ENCODE data around the gene ACP5.
"Not testable (repeated sequence)": the region's sequence is repeated elsewhere in the genome, so short reads cannot be mapped to it uniquely, and the experiment has no call there.

ACP5 gene

DNA sequence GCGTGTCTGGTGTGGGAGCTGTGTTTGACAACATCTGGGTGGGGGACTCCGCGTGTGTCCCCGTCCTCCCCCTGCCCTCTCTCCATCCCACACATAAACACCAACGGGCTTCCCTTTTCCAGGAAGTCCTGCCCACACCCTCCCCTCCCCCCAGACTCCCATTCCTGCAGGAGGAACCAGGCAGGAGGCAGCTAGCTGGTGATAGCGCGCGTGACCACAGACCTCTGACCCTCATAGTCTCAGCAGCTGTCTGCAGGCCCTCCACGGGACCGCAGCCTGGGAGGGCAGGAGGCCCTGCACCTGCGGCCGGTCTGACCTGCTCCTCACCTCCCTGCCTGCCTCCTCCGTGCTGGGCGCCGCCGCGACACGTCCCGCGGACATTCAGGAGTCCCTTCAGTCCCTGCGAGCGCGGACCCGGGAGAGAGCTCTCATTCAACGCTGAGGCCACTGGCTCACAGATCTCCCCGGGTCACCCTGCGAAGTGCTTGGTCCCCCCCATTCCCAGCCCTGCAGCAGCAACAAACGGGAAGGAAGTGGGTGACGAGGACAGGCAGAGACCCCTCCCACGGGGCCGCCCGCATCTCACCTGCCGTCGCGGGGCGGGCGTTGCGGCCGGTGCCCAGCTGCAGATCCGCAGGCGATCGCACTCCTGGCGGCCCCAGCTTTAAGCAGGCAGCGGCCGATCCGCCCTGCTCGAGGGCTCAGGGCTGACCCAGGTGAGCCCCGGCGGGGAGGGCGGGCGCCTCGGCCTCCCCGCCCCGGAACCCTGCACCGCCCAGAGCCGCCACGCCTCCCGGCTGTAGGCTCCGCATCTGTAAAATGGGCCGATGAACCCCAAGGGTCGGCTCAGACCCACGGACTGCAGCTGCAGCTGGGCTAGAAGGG, 1.1 kb upstream of the ACP5 start:
- DNase-seq (ENCODE audit: low read depth in 2 of 2) = no peak

DNA sequence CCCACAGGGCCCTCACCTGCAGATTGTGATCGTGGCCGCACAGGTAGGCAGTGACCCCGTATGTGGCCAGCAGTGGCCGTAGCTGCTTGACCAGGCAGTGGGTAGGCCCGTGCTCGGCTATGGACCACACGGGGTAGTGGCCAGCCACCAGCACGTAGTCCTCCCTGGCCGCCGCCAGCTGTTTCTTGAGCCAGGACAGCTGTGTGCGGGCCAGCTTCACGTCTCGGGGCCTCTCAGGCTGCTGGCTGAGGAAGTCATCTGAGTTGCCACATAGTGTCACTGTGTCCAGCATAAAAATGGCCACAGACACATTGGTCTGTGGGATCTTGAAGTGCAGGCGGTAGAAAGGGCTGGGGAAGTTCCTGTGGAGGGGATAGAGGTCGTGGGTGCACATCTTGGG, 1.2 kb downstream of the ACP5 start:
- no peak for DNase-seq (ENCODE audit: low read depth in 2 of 2)

DNA sequence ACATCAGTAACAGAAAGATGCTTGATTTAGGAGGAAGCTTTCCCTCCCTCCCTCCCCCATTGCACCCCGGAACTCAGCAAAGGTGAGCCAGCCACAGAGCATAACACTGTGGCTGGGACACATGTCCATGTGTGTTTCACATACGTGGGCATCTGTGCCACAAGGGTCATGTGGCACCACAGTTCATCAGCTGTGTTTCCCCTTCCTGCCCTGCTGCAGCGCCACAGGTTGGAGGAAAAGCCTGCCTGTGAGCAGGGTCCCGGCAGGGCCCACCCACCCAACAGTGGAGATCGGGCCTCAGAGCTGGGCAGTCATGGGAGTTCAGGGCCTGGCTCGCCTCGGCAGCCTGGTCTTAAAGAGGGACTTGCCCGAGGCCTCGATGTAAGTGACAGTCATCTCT, 2.8 kb downstream of the ACP5 start:
- no peak for DNase-seq (ENCODE audit: low read depth in 2 of 2)

DNA sequence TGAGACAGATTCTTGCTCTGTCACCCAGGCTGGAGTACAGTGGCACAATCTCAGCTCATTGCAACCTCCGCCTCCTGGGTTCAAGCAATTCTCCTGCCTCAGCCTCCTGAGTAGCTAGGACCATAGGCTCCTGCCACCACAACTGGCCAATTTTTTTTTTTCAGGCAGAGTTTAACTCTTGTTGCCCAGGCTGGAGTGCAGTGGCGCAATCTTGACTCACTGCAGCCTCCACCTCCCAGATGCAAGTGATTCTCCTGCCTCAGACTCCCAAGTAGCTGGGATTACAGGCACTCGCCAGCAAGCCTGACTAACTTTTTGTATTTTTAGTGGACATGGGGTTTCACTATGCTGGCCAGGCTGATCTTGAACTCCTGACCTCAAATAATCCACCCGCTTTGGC, 3.7 kb downstream of the ACP5 start:
- not testable (repeated sequence) for DNase-seq (ENCODE audit: low read depth in 2 of 2)

DNA sequence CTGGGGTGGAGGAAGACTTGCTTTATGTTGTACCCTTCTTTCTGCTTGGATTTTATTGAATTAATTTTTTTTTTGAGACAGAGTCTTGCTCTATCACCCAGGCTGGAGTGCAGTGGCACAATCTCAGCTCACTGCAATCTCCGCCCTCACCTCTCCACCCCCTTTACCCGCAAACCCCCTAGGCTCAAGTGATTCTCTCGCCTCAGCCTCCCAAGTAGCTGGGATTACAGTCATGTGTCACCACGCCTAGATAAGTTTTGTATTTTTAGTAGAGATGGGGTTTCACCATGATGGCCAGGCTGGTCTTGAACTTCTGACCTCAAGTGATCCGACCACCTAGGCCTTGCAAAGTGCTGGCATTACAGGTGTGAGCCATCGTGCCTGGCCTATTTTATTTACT, 4.1 kb downstream of the ACP5 start:
- not testable (repeated sequence) for DNase-seq (ENCODE audit: low read depth in 2 of 2)

DNA sequence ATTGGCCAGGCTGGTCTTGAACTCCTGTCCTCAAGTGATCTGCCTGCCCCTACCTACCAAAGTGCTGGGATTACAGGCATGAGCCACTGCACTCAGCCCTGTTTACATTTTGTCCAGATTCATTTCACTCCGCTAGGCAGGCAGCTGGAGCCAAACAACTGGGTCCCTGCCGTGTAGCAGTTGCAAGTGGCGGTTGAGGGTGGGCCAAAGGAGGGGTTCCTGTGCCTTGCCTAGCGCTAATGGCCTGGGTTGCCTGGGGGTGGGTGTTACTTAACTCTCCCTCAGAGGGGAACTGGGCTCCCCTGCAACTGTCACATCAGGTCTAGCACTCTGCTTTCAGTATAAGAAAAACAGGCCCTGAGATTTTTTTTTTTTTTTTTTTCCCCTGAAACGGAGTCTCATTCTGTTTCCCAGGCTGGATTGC, 7.4 kb downstream of the ACP5 start:
- no peak for DNase-seq (ENCODE audit: low read depth in 2 of 2)

DNA sequence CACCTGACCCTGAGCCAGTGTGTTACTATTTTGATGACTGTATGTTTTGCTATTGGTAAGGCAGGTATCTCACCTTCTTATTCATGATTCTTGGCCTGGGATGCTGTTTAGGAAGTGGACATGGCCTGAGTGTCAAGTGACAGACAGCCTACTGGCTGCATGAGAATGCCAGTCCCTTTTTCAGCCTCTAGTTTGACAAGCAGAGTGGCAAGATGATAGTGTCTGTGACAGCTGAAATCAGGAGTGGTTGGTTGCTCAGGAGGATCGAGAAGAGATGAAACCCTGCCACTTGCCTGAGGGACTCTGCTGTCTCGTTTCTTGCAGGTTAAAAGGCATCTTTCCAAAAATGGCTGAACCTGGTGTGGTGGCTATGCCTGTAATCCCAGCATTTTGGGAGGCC, 11.3 kb downstream of the ACP5 start:
- DNase-seq (ENCODE audit: low read depth in 2 of 2) = no peak

DNA sequence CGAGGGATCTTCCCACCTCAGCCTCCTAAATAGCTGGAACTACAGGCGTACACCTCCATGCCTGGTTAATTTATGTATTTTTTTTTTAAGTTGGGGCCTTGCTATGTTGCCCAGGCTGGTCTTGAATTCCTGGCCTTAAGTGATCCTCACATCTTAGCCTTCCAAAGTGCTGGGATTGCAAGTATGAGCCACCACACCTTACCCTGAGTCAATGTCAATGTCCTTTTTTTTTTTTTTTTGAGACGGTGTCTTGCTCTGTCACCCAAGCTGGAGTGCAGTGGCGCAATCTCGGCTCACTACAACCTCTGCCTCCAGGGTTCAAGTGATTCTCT, 11.8 kb downstream of the ACP5 start:
- DNase-seq (ENCODE audit: low read depth in 2 of 2) = not testable (repeated sequence)

DNA sequence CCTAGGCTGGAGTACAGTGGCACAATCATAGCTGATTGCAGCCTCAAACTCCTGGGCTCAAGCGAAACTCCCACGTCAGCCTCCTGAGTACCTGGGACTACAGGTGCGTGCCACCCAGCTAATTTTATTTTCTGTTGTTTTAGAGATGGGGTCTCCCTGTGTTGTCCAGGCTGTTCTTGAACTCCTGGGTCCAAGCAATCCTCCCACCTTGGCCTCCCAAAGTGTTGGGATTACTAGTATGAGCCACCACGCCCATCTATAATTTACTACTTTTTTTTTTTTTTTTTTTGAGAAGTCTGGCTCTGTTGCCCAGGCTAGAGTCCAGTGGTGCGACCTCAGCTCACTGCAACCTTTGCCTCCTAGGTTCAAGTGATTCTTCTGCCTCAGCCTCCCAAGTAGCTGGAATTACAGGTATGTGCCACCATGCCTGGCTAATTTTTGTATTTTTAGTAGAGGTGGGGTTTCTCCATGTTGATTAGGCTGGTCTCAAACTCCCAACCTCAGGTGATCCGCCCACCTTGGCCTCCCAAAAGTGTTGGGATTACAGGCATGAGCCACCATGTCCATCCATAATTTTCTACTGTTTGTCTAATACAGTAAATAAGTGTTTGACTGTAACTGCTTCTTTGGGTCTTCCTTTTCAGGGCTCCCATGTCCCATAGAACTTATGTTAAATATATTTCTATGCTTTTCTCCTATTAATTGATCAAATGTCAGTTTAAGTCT, 13.2 kb downstream of the ACP5 start:
- not testable (repeated sequence) for DNase-seq (ENCODE audit: low read depth in 2 of 2)

DNA sequence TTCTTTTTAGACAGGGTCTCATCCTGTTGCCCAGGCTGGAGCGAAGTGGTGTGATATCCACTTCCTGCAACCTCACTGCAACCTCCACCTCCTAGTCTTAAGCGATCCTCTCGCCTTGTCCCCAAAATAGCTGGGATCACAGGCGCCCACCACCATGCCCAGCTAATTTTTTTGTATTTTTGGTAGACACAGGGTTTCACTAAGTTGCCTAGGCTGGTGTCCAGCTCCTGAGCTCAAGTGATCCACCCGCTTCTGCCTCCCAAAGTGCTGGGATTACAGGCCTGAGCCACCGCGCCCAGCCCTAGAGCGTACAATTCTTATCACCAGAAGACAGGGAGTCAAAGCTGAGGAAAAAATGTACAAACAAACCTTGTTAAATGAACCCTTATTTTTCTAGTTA, 13.9 kb downstream of the ACP5 start:
- DNase-seq (ENCODE audit: low read depth in 2 of 2) = no peak

DNA sequence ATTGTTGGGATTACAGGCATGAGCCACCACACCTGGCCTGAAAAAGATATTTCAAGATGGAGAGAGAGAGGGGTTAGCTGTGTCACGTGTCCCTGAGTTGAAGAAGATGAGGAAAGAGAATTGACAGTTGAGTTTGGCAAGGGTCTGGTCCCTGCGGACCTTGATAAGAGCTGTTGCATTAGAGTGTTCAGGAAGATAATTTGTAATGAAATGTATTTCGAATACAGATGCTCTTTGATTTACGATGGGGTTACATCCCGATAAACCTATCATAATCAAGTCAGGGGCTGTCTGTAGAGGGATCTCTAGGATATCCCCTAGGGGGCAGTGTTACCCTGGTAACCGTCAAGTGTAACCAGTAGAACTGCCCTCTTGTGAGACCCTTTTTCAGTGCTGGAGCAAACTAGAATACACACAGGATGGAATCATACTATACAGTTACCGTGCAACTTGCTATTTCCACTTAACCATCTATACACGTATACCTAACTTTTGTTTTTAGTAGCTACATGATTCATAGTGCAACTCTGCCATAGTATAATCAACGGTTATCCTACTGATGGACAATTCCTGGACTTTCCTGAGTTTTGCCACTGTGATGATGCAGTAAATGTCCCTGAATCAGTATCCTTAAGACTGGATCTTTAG, 16.9 kb downstream of the ACP5 start:
- DNase-seq (ENCODE audit: low read depth in 2 of 2) = peak in 1 of 2 donors; percentile 59

DNA sequence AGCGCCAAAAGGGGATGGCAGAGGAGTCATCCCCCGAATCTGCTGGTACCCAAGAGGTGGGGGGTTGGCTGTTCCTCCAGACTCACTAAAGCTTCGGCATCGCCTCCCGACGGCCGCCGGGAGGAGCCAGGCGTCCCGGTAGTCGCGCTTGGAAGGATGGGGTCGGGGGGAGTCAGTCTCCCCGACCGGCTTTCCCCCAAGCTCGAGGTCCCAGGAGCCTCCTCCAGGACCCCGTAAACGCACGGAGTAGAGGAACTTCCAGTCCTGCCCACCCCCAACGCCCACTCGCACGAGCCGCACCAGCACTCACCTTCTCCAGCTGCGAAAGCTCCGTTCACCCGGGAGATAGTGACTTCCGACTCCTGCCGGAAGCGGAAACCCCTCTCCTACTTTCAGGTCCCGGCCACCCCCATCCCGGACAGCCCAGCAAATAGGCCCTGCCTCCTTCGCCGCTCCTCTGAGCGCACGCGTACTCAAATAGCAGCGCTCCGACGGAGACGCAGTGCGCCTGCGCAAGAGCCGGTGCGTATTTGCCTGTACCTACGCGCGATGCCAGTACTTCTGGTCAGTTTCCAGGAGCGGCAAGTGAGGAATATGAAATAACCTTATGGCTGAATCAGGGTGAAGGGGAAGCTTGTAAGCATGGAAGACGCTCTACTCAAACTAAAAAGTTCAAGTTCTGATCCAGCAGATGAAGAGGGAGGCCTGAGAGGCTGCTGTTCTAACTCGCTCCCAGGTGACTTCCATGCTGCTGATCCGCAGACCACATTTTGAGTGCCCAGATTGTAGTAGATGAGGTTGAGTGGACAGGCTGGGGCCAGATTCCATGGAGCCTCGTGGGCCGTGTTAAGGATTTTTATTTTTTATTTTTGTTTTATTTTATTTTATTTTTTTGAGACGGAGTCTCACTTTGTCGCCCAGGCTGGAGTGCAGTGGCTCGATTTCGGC, 18.3 kb downstream of the ACP5 start, which contains the start of gene ELOF1:
Gene ELOF1, minus strand, starts transcription at position 350 of the 948 bp plus-strand sequence. CDS start 4,883 bp downstream, outside the sequence.
- peak; percentile 95 to 97 for DNase-seq (ENCODE audit: low read depth in 2 of 2)

DNA sequence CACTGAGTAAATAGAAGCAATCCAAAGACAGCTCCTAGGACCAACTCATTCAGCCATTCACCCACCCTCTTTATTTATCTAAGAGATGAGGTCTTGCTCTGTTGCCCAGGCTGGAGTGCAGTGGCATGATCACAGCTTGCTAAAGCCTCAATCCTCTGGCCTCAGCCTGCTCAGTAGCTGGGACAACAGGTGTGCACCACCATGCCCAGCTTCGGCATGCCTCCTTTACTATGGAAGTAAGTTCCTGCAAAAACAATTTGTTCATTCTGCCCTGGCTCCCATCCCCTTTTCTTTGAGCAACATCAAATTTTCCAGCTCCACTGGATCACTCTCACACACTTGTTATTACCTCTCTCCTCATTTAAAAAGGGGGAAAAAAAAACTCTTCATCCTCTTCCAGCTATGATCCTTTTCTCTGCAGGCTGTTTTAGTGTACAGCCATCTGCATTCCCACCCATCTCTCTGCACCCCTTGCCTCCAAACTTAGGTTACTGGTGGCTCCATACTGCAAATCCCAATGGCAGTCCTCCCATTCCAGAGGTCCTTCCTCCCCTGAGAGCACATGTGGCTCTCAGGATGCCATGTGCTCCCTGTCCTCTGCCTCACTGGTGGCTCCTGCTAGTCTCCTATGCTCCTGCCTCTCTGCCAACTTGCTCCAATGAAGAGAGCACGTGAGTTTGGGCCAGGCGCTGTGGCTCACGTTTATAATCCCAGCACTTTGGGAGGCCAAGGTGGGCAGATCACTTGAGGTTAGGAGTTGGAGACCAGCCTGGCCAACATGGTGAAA, 20.6 kb downstream of the ACP5 start:
- no peak for DNase-seq (ENCODE audit: low read depth in 2 of 2)

DNA sequence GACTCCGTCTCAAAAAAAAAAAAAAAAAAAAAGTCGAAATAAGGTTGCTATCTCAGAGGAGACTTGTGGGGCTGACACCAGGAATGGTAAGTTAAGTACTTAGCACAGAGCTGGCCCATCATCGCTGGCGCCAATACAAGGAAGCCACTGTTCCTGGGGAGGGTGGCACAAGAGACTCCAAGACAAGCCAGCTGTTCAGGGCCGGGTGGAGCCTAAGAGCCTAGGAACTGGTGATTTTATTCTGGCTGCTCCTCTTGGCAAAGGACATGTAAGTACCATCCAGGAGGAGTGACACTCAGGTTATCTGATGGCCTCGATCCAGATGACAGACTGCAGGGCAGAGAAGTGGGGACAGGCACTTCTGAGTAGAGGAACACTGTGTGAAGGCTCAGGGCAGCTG, 22.2 kb downstream of the ACP5 start:
- DNase-seq (ENCODE audit: low read depth in 2 of 2) = no peak

DNA sequence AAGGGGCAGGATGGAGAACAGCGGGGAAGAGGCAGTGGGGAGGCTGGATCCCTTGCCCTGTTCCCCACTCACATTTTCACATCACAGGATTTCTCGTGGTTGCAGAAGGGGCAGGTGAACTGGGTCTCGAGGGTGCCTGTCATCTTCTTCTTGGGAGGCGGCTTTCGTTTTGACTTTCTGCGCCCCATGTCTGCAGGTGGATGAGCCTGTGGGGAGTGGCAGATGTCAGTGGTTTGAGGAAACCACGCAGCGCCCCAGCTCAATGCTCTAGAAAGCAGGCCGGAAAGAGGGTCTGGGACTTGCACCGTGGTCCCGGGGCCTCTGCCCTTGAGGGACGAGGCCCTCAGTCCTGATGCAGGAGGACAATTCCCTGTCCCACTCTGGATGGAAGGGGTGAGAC, 23.3 kb downstream of the ACP5 start:
- DNase-seq (ENCODE audit: low read depth in 2 of 2) = no peak

DNA sequence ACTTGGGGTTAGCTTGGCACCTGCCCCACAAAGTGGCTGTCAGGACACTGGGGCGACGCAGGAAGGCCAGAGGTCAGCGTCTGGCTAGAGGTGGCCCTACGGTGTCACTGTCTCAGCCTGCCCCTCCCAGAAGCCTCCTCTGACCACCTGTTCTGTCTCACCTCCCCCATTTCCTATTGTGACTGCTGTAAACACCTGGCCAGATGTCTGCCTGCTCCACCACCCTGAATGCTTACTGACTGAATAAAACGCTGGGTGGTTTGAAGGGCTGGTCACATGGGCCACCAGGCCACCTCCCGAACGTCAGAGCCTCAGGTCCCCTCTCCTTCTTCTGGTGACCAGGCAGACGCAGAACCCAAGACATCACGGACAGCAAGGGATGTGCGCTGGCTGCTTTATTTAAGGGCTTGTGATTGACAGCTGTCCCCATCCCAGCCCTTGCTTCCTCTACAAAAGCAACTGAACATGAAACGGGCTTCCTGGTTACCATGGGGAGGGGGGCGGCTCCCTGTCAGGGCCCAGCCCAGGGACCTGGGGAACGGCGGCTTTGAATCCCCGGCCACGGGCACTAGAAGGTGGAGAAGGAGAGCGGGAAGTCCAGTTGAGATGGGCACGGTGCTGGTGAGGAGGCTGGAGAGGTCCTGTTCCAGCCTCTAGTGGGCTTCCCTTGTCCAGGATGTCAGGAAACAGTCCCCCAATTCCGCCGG, 24.6 kb downstream of the ACP5 start:
- no peak for DNase-seq (ENCODE audit: low read depth in 2 of 2)

DNA sequence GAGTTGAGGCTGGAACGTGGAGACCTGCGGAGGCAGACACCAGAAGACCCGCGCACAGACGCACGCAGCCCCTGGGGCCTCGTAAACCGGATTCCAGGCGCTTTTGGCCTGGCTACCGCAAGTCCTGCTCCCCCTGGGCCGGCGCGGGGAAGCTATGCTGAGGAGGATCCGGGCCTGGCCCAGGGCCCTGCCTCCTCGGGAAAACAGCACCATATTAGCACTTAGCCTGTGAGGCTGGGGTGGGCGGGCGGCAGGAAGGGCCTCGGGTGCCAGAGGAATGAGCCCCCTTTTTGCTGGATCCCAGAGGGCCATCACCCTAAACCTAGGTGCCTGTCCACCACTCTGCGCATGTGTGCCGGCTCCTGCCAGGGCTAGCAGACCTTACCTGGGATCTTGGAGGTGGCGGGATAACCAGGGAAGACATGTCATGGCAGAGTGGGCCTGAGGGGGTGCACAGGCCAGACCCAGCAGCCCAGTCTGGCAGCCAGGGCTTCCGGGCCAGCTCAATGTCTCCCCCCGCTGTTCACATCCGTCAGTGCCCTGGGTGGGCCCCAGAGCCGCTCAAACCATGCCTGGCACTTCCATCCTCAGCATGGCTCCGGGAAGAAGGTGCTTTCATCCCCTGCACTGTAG, 25.7 kb downstream of the ACP5 start:
- DNase-seq (ENCODE audit: low read depth in 2 of 2) = no peak

DNA sequence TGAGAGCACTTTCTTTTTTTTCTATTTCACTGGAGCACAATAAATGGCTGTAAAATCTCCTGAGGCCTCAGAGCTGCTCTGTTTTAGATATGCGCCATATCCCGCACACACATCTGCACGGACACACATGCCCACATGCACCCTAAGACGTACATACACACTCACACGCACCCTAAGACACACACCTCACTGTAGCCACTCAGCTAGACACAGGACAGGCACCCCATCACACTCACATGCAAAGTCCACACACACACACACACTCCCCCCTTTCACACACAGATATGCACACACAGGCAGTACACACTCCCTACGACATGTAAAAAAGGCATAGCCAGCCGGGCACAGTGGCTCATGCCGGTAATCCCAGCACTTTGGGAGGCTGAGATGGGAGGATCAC, 27.2 kb downstream of the ACP5 start:
- no peak for DNase-seq (ENCODE audit: low read depth in 2 of 2)

DNA sequence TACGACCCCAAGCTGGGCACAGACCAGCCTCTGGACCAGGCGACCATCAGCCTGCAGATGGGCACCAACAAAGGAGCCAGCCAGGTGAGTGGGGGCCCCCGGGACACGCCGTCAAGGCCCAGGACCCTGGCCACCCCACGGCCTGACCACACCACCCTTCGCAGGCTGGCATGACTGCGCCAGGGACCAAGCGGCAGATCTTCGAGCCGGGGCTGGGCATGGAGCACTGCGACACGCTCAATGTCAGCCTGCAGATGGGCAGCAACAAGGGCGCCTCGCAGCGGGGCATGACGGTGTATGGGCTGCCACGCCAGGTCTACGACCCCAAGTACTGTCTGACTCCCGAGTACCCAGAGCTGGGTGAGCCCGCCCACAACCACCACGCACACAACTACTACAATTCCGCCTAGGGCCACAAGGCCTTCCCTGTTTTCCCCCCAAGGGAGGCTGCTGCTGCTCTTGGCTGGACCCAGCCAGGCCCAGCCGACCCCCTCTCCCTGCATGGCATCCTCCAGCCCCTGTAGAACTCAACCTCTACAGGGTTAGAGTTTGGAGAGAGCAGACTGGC, 28.0 kb downstream of the ACP5 start:
- DNase-seq (ENCODE audit: low read depth in 2 of 2) = no peak

Measured in stimulated activated CD4-positive, alpha-beta T cell treated with anti-CD3 and anti-CD28 coated beads, Interleukin-4, amount 100 ng/mL, for 48 hours (primary cell).